Measurements from ENCODE around the gene SDK2. TPM values are rescaled to one million over a fixed set of nuclear protein-coding genes. Genes with fewer than 3 reads are reported as not detected.

SDK2 gene
- total and polyA plus RNA-seq, 11 donors, result 0.84 to 4.0 (median 2.6) TPM

DNA sequence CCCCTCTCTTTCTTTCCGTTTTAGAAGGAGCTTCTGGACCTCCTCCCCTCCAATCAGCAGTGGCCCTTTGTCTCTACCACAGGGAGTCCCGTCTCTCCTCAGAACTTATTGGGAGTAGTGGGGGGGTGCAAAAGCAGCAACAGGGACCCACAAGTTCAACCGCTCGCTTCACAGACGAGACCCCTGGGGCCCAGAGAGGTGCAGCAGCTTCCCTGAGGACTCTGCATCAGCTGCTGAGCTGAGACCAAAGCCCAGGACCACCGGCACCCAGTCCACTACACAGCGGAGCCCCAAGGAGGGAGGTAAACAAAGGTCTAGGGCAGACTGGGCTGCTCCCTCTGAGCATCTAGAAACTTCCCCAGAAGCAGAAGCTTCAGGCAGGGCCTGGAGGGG lies 123.9 kb downstream of the SDK2 start:
- Histone ChIP-seq H3K27me3 (no peaks in the 10 kb centered on the region), H3K9me3 (no peaks in the 10 kb centered on the region), H3K4me1 (no peaks in the 10 kb centered on the region), H3K27ac (no peak overlapping the region), H3K4me3 (no peak overlapping the region), H3K36me3 (no peaks in the 10 kb centered on the region)
- 84 to 86% (median 85%) methylated on average over 6 to 7 of the region's 7 CpGs for WGBS, 4 donors
- TF ChIP-seq, protein P1, sequence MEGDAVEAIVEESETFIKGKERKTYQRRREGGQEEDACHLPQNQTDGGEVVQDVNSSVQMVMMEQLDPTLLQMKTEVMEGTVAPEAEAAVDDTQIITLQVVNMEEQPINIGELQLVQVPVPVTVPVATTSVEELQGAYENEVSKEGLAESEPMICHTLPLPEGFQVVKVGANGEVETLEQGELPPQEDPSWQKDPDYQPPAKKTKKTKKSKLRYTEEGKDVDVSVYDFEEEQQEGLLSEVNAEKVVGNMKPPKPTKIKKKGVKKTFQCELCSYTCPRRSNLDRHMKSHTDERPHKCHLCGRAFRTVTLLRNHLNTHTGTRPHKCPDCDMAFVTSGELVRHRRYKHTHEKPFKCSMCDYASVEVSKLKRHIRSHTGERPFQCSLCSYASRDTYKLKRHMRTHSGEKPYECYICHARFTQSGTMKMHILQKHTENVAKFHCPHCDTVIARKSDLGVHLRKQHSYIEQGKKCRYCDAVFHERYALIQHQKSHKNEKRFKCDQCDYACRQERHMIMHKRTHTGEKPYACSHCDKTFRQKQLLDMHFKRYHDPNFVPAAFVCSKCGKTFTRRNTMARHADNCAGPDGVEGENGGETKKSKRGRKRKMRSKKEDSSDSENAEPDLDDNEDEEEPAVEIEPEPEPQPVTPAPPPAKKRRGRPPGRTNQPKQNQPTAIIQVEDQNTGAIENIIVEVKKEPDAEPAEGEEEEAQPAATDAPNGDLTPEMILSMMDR (IDR thresholded peaks at IDR 0.05), result no peak
- TF ChIP-seq POLR2A (IDR thresholded peaks at IDR 0.05), result no peak
- DNase-seq (peak in 1 of 5 donors; percentile 1), ATAC-seq (no peak)
- intact Hi-C loops (cut with DNase I), result no loop called here

DNA sequence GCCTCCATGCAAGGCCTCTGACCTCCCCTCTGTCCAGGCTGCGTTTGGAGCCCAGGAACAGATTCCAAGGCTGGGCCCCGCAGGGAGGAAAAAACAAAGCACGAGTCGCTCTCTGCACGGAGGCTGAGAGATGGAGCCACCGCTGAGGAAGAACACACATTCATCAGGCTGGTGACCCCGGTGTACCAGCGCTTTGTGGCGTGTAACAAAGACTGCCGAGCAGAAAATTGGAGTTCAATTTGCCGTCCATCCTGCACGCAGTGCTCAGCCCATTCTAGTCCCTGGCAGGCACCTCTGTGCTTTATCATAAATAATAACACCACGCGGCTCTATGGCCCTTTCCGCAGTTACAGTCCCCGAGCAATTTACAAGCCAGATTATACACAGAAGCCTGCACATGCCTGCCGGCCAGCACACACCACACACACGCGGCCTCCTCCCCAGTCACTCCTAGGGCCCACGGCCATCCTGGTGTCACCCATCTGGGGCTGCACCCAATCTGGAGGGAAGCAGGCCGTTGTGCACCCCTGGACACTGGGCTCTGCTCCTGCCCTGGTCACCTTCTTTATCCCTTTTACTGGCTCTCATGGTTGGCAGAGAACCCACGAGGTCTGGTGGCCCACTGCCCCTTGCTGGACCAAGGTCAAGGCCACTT lies 124.4 kb downstream of the SDK2 start:
- no peak overlapping the region for H3K4me3 ChIP-seq
- WGBS, 4 donors, result 78 to 87% (median 85%) methylated on average over 19 to 22 of the region's 22 CpGs
- DNase-seq, result peak in 1 of 5 donors; percentile 11

DNA sequence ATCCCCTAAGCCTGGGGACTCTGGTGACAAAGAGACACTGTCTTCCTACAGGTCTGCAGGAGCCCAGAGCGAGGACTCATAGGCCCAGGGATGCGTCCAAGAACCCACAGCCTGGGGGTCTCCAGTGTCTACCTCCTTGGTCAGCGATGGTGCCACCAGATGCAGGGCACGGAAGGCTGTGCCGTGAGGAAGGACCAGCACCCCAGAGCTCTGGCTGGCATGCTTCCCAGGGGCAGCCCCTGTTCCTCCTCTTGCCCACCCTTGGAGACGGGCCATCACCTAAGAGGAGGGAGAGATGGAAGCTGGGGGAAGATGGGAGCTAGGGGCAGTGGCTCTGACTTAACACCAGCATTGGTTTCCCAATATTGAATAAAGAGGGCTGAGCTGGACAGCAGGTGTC lies 125.2 kb downstream of the SDK2 start:
- TF ChIP-seq, protein P1 (IDR thresholded peaks at IDR 0.05), result no peak
- TF ChIP-seq POLR2A (IDR thresholded peaks at IDR 0.05), result no peak
- ATAC-seq (no peak), DNase-seq (peak in 1 of 5 donors; percentile 4)
- no peak overlapping the region for H3K4me3 ChIP-seq
- no peaks in the 10 kb centered on the region for H3K9me3 ChIP-seq
- no peaks in the 10 kb centered on the region for H3K27me3 ChIP-seq
- 95 to 100% (median 98%) methylated on average over 2 to 6 of the region's 6 CpGs for WGBS, 4 donors
- intact Hi-C loops (cut with DNase I), result loop anchor here in 1 of 10 donors (10.0 kb wide), 1 partner anchor 94 kb away; no protein-coding TSS in a partner anchor
- H3K27ac ChIP-seq, result no peak overlapping the region
- H3K4me1 ChIP-seq, result no peaks in the 10 kb centered on the region
- no peaks in the 10 kb centered on the region for H3K36me3 ChIP-seq

More for the DNA sequence above, 124.4 kb downstream of the SDK2 start:
- Histone ChIP-seq H3K27ac (no peak overlapping the region), H3K36me3 (no peaks in the 10 kb centered on the region), H3K9me3 (no peaks in the 10 kb centered on the region), H3K27me3 (no peaks in the 10 kb centered on the region), H3K4me1 (no peaks in the 10 kb centered on the region)
- intact Hi-C loops (cut with DNase I), result loop anchor here in 1 of 10 donors (10.0 kb wide), 1 partner anchor 95 kb away; no protein-coding TSS in a partner anchor
- peak in 1 of 4 donors; percentile 32 for ATAC-seq
- TF ChIP-seq, protein P1 (IDR thresholded peaks at IDR 0.05), result no peak
- TF ChIP-seq POLR2A (IDR thresholded peaks at IDR 0.05), result no peak

- ATAC-seq (no peak), DNase-seq (peak in 1 of 5 donors; percentile 9)
- intact Hi-C loops (cut with DNase I), result loop anchor here in 1 of 10 donors (10.0 kb wide), 1 partner anchor 92 kb away; no protein-coding TSS in a partner anchor
- no peak overlapping the region for H3K27ac ChIP-seq
- H3K4me3 ChIP-seq, result no peak overlapping the region
- H3K27me3 ChIP-seq, result no peaks in the 10 kb centered on the region
- 89 to 93% (median 92%) methylated on average over 11 of the region's 11 CpGs for WGBS, 4 donors
- H3K4me1 ChIP-seq, result no peaks in the 10 kb centered on the region
- TF ChIP-seq, protein P1 (IDR thresholded peaks at IDR 0.05), result no peak
- TF ChIP-seq POLR2A (IDR thresholded peaks at IDR 0.05), result no peak
- no peaks in the 10 kb centered on the region for H3K36me3 ChIP-seq
- no peaks in the 10 kb centered on the region for H3K9me3 ChIP-seq
Measured at GRCh38 chr17:73516431-73516830, 127.8 kb downstream of the SDK2 start.
